K562 (cell line): ENCODE measurements around the gene PACSIN1. TPM values are rescaled to one million over a fixed set of nuclear protein-coding genes. Genes with fewer than 3 reads are reported as not detected.

ENCODE experiments used
- CBX1 ChIP-seq: sonication (generic); IDR thresholded peaks from 2 replicates; pipeline ENCODE4 v1.6.1; 2016; ENCODE audit warnings: antibody characterized with exemption, low read depth, mild to moderate bottlenecking
- FOXM1 ChIP-seq, 2 experiments: fragments of 450-650 bp in 1 of 2; sonication (generic) in 1 of 2; formaldehyde crosslinking in 1 of 2; IDR thresholded peaks; 2 replicates each; pipeline versions ENCODE4 v1.6.1 to v1.9.0; 2017 to 2022; ENCODE audit warnings: low read depth in 2 of 2, mild to moderate bottlenecking in 2 of 2, missing genetic modification reagents in 1 of 2, moderate library complexity in 1 of 2
- HDAC3 ChIP-seq: fragments of 450-650 bp; IDR thresholded peaks from 2 replicates; pipeline ENCODE4 v1.6.1; 2018; ENCODE audit warnings: borderline replicate concordance, mild to moderate bottlenecking, moderate library complexity; ENCODE audit not compliant: partially characterized antibody
- HDAC8 ChIP-seq: fragments of 450-650 bp; IDR thresholded peaks from 2 replicates; pipeline ENCODE4 v1.6.1; 2016; ENCODE audit warnings: mild to moderate bottlenecking, missing genetic modification characterization, moderate library complexity, missing compliant biosample characterization
- KDM1A ChIP-seq, 2 experiments: fragments of 450-650 bp; IDR thresholded peaks; 2 replicates each; pipeline ENCODE4 v1.6.1; 2016; ENCODE audit warnings: mild to moderate bottlenecking in 2 of 2
- MTA3 ChIP-seq: fragments of 450-650 bp; formaldehyde crosslinking; IDR thresholded peaks from 2 replicates; pipeline ENCODE4 v1.6.1; 2017; ENCODE audit warnings: mild to moderate bottlenecking, borderline replicate concordance
- NR3C1 ChIP-seq: sonication (generic); formaldehyde crosslinking; IDR thresholded peaks from 2 replicates; pipeline ENCODE4 v1.8.1; 2022; ENCODE audit warnings: missing genetic modification reagents
- RB1 ChIP-seq: fragments of 450-650 bp; IDR thresholded peaks from 2 replicates; pipeline ENCODE4 v1.6.1; 2017; ENCODE audit warnings: low read depth, mild to moderate bottlenecking
- SMARCB1 ChIP-seq: IDR thresholded peaks from 2 replicates; pipeline ENCODE4 v1.6.1; 2011; ENCODE audit warnings: improper control_type of control experiment, low read depth; ENCODE audit not compliant: insufficient read length
- SREBF2 ChIP-seq: sonication (generic); formaldehyde crosslinking; IDR thresholded peaks from 2 replicates; pipeline ENCODE4 v1.4.0; 2020; ENCODE audit warnings: mild to moderate bottlenecking, missing genetic modification reagents
- XRCC5 ChIP-seq: fragments of 200-400 bp; formaldehyde crosslinking; IDR thresholded peaks from 2 replicates; pipeline ENCODE4 v1.6.1; 2017; ENCODE audit warnings: low read depth, mild to moderate bottlenecking, low read length
- ZNF146 ChIP-seq: IDR thresholded peaks from one replicate; pipeline ENCODE4 v1.6.1; 2018; ENCODE audit warnings: missing compliant biosample characterization; ENCODE audit not compliant: unreplicated experiment
- ZNF354B ChIP-seq: fragments of 250-450 bp; sonication (Bioruptor Pico); IDR thresholded peaks from 2 replicates; pipeline ENCODE4 v1.4.0; 2020
- ZNF41 ChIP-seq: fragments of 250-450 bp; sonication (Bioruptor Pico); conservative IDR thresholded peaks from 2 replicates; pipeline ENCODE4 v1.4.0; 2020; ENCODE audit warnings: mild to moderate bottlenecking
- ZNF584 ChIP-seq: fragments of 200-800 bp; sonication (Bioruptor generic); IDR thresholded peaks from 2 replicates; pipeline ENCODE4 v1.6.1; 2016; ENCODE audit warnings: low read depth, mild to moderate bottlenecking, missing genetic modification characterization, missing compliant biosample characterization
- polyA plus RNA-seq, 8 experiments: library from polyadenylated mRNA; depleted of rRNA in 4 of 8; stranded (reverse) in 5 of 8; unstranded in 3 of 8; fragments of >200 nt; fragmentation: Nextera tagmentation in 2 of 8; fragmentation: Illumina TruSeq in 1 of 8; extraction: Ambion mirVana in 2 of 8; extraction: Trizol in 1 of 8; gene quantifications; 2 replicates each; pipeline versions ENCODE4 v1.2.1 to v1.2.3, GENCODE V29; 2011 to 2014; ENCODE audit warnings: inconsistent platforms in 1 of 8, missing spikeins in 1 of 8
- total RNA-seq, 7 experiments: library from RNA; depleted of rRNA in 6 of 7; stranded (reverse); fragments of >200 nt in 6 of 7; fragmentation: Illumina TruSeq in 2 of 7; extraction: Trizol in 2 of 7; gene quantifications; 2 replicates each; pipeline versions ENCODE4 v1.2.1 to v1.2.3, GENCODE V29; 2011 to 2021; ENCODE audit warnings: low replicate concordance in 1 of 7
- TF ChIP-seq, protein P1 (sequence below): IDR thresholded peaks from 3 replicates; pipeline ENCODE4 v1.6.1; 2011; ENCODE audit warnings: borderline replicate concordance, mild to moderate bottlenecking, moderate library complexity; ENCODE audit not compliant: insufficient read length; ENCODE audit errors: extremely low read depth
- TF ChIP-seq, protein P2 (sequence below), 2 experiments: fragments of 450-650 bp; IDR thresholded peaks; 2 replicates each; pipeline ENCODE4 v1.6.1; 2016
- TF ChIP-seq, protein P3 (sequence below): fragments of 450-650 bp; formaldehyde crosslinking; IDR thresholded peaks from 2 replicates; pipeline ENCODE4 v1.4.0; 2020; ENCODE audit warnings: mild to moderate bottlenecking, mixed read lengths
- TF ChIP-seq, protein P4 (sequence below): sonication (generic); formaldehyde crosslinking; IDR thresholded peaks from 2 replicates; pipeline ENCODE4 v1.8.1; 2023; ENCODE audit warnings: mild to moderate bottlenecking, missing genetic modification reagents

The PACSIN1 gene
- total and polyA plus RNA-seq, 9 of the 15 experiments (the other 6 are each of a cell fraction or from before 2014, with no cell fraction given), result 0.01 to 1.7 (median 0.45) TPM

DNA sequence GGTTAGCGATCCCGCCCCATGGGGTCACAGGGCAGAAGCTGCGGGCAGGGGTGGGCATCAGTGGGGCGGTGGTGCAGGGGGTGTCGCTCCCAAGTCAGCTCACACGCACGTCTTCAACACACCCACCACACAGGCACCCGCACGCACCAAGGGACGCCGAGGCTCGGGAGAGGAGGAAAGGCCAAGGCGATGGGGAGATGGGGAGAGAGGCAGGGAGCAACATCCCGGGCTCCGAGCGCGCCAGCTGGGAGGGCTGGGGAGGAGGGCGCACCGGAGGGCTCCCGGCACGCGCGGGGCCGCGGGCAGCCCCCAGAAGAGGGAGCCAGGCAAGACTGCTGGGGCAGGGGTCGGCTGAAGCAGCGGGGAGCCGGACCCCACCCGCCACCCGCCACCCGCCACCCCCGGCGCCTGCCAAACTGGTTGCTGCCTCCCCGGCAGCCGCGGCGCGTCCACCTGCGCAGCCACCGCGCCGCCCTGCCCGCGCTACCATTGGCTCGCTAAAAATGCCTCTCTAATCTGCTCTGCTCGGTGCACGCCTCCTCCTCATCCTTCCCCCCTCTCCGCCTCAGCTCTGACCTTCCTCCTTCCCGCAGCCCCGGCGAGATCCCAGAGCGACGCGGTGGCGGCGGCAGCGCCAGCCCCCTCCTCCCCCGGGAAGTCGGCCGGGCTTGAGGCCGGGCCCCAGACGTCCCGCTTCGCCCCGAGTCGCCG is at the start of gene PACSIN1 (continued):
- no peak for TF ChIP-seq HDAC3
- TF ChIP-seq, protein P1, sequence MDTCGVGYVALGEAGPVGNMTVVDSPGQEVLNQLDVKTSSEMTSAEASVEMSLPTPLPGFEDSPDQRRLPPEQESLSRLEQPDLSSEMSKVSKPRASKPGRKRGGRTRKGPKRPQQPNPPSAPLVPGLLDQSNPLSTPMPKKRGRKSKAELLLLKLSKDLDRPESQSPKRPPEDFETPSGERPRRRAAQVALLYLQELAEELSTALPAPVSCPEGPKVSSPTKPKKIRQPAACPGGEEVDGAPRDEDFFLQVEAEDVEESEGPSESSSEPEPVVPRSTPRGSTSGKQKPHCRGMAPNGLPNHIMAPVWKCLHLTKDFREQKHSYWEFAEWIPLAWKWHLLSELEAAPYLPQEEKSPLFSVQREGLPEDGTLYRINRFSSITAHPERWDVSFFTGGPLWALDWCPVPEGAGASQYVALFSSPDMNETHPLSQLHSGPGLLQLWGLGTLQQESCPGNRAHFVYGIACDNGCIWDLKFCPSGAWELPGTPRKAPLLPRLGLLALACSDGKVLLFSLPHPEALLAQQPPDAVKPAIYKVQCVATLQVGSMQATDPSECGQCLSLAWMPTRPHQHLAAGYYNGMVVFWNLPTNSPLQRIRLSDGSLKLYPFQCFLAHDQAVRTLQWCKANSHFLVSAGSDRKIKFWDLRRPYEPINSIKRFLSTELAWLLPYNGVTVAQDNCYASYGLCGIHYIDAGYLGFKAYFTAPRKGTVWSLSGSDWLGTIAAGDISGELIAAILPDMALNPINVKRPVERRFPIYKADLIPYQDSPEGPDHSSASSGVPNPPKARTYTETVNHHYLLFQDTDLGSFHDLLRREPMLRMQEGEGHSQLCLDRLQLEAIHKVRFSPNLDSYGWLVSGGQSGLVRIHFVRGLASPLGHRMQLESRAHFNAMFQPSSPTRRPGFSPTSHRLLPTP, result no peak
- TF ChIP-seq ZNF354B (CRISPR knock-in tag), result no peak
- TF ChIP-seq XRCC5, result no peak
- peak in 1 of 2 experiments; percentile 18; a peak in 1 of 4 replicates for TF ChIP-seq KDM1A (IDR thresholded peaks at IDR 0.05)
- TF ChIP-seq SMARCB1, result no peak
- TF ChIP-seq, protein P2, sequence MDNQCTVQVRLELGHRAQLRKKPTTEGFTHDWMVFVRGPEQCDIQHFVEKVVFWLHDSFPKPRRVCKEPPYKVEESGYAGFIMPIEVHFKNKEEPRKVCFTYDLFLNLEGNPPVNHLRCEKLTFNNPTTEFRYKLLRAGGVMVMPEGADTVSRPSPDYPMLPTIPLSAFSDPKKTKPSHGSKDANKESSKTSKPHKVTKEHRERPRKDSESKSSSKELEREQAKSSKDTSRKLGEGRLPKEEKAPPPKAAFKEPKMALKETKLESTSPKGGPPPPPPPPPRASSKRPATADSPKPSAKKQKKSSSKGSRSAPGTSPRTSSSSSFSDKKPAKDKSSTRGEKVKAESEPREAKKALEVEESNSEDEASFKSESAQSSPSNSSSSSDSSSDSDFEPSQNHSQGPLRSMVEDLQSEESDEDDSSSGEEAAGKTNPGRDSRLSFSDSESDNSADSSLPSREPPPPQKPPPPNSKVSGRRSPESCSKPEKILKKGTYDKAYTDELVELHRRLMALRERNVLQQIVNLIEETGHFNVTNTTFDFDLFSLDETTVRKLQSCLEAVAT (IDR thresholded peaks at IDR 0.05), result no peak
- no peak for TF ChIP-seq HDAC8 (tag)
- no peak for TF ChIP-seq MTA3
- TF ChIP-seq CBX1, result peak; percentile 19; the same call in 1 of the 2 replicates
- no peak for TF ChIP-seq ZNF146 (CRISPR knock-in tag)
- no peak for TF ChIP-seq ZNF41 (CRISPR knock-in tag)
- TF ChIP-seq SREBF2 (CRISPR knock-in tag), result no peak
- TF ChIP-seq RB1, result 0 out of 2 replicates have a peak, but pooled peaks have one; percentile 11
- TF ChIP-seq NR3C1 (CRISPR knock-in tag), result no peak
- TF ChIP-seq ZNF584 (CRISPR knock-in tag), result no peak
- TF ChIP-seq, protein P3, sequence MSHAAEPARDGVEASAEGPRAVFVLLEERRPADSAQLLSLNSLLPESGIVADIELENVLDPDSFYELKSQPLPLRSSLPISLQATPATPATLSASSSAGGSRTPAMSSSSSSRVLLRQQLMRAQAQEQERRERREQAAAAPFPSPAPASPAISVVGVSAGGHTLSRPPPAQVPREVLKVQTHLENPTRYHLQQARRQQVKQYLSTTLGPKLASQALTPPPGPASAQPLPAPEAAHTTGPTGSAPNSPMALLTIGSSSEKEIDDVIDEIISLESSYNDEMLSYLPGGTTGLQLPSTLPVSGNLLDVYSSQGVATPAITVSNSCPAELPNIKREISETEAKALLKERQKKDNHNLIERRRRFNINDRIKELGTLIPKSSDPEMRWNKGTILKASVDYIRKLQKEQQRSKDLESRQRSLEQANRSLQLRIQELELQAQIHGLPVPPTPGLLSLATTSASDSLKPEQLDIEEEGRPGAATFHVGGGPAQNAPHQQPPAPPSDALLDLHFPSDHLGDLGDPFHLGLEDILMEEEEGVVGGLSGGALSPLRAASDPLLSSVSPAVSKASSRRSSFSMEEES (CRISPR knock-in tag), result no peak
- TF ChIP-seq FOXM1 (IDR thresholded peaks at IDR 0.05; ENCODE audit: low read depth), result no peak
- TF ChIP-seq FOXM1 (CRISPR knock-in tag; IDR thresholded peaks at IDR 0.05; ENCODE audit: low read depth), result no peak
- TF ChIP-seq, protein P4, sequence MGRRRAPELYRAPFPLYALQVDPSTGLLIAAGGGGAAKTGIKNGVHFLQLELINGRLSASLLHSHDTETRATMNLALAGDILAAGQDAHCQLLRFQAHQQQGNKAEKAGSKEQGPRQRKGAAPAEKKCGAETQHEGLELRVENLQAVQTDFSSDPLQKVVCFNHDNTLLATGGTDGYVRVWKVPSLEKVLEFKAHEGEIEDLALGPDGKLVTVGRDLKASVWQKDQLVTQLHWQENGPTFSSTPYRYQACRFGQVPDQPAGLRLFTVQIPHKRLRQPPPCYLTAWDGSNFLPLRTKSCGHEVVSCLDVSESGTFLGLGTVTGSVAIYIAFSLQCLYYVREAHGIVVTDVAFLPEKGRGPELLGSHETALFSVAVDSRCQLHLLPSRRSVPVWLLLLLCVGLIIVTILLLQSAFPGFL, result no peak
